GM19397 (cell line): ENCODE measurements around the gene CLDN18.

Experiments used
- ATAC-seq: cut with Tn5 transposase; IDR thresholded peaks from one replicate; pipeline ENCODE4 v1.9.1; 2021; ENCODE audit warnings: mild to moderate bottlenecking, moderate library complexity; ENCODE audit not compliant: unreplicated experiment

CLDN18 gene

GRCh38 chr3:138009476-138010272 is at the start of gene CLDN18:
Gene CLDN18 (plus strand): TSS chr3:138010165. CDS start chr3:138010226, 61 bp downstream.
- ATAC-seq, result no peak

DNA sequence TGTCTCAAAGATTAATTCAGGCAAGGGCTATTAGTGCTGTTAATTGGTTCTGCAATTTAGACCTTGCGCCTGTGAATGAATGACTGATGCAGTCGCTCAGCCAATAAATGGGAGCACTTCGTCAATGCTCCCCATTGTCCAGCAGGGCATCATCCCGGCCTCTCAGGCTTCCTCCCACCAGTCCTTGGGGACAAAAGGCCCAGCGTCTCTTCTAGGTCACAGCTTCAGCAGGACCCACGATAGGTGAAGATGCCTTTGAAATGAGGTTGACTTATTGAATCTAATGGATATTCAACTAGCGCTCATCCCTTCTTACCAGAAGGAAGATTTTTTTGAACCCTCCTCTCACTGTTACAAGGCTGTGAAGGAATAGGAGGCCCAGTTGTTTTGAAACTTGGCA is 47.7 kb upstream of the CLDN18 start:
- ATAC-seq, result no peak

GRCh38 chr3:137963463-137963862 is 46.5 kb upstream of the CLDN18 start:
- no peak for ATAC-seq

GRCh38 chr3:137970914-137971831 is 38.8 kb upstream of the CLDN18 start:
- ATAC-seq, result peak; percentile 92

DNA sequence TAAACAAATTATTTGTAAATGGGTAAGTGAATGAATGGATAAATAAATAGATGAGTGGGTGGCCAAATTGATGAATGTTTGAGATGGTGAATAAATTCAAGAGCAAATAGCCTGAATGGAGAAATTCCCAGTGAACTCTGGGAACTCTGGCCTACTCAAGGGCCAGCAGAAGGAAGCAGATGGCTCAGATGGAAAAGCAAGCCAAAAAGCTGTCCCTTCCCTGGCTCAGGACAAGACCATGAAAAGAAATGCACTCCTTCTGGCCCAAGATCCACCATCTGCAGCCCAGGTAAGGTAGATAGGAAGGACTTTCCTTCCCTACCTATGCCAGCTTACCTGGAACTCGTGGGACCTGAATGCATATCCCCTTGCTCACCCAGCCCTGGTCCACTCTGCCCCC is 37.6 kb upstream of the CLDN18 start:
- ATAC-seq, result no peak

- ATAC-seq, result no peak
These were observed 31.6 kb upstream of the CLDN18 start for GRCh38 chr3:137978328-137978727.

- ATAC-seq, result no peak
These were observed 22.2 kb upstream of the CLDN18 start for GRCh38 chr3:137987723-137988122.

GRCh38 chr3:137988152-137988551 is 21.8 kb upstream of the CLDN18 start:
- ATAC-seq, result peak; percentile 71

DNA sequence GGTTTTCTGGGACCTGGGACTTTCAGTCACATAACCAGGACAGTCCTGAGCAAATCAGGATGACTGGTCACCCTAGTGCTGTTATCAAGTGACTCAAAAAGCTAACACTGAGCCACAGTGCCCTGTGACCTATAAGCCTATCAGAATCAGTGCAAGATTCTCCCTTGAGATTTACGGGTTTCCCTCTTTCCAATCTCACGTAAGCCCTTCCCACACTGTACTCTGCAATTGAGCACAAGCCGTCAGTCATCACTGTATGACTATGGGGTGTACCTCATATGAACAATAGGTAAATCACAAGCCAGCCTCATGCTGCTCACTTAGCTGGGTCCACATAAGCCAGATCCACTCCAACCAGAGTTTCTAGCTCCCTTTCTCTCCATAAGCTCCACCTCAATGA is 21.0 kb upstream of the CLDN18 start:
- peak; percentile 61 for ATAC-seq

GRCh38 chr3:137990427-137990826 is 19.5 kb upstream of the CLDN18 start:
- ATAC-seq, result no peak

DNA sequence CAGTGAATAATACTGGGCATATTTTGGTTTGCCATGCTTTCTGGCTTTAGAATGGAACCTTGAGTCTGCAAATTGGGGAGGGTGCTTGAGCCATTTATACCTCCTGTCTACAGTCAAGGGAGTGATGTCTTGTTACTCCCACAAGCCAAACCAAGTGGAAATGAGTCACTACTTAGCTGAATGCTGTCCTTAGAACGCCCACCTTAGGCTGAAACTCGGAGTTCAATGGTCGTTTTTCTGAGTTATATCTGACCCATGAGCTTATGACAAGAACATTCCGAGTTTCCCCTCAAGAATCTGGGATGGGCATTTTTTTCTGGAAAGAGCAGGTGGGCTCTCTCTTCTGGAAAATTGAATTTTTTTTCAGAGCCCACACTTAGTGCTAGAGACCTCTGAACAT is 17.4 kb upstream of the CLDN18 start:
- no peak for ATAC-seq

DNA sequence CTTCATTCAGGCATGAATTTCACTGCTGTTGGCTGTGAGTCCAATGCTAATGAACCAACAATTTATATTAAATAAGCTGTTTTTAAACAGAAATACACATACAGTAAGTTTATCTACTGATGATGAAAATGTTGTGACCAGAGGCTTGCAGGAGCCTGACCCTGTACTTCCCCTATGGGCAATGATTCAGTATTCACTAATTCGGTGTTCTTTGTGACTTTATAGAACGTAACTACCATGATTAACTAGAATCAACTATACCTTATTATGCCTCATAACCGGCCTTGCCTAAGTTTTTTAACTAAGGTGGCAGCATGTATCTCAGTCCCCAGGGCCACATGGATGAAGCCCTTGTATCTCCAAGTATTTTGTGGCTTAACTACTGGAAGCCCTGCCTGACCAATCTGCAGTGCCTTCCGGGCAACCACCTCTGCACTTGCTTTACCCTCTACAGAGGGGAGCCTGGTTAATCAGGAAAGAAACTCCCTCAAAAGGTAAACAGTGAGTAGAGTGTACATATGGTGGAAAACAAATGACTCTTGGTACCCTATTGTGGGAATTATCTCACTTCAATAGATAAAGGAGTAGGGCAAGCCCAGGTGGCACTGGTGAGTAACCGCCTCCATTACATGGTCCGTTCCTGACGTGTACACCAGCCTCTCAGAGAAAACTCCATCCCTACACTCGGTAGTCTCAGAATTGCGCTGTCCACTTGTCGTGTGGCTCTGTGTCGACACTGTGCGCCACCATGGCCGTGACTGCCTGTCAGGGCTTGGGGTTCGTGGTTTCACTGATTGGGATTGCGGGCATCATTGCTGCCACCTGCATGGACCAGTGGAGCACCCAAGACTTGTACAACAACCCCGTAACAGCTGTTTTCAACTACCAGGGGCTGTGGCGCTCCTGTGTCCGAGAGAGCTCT is 11.6 kb upstream of the CLDN18 start:
- ATAC-seq, result no peak

DNA sequence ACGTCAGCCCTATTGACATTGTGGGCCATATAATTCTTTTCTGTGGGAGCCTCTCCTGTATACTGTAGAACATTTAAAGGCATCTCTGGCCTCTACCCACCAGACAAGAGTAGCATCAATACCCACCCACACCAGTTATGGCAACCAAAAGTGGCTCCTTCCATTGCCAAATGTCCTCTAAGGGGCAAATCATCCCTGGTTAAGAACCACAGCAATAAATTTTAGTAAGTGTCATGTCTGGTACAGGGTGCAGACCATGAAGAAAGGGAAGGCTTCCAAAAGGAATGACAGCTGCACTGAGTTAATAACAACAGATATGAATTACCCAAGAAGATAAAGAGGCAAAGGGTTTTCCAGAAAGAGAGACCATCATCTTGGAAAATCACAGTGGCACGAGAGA is 6.9 kb upstream of the CLDN18 start:
- no peak for ATAC-seq

DNA sequence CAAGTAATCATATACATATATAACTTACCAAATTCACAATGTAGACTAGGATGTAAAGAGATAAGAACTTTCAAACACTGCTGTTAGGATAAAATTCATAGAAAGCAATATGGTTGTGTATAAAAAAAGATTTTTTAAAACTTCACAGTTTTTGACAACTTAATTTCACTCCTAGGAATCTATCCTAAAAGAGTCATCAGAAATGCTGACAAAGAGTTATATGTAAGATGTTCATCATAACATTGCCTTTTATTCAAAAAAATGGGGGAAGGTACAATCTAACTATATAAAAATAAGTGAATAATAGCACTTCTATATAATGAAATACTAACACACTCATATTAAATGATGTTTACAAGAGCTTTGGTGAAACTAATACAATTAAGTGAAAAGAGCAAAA is 4.3 kb upstream of the CLDN18 start:
- ATAC-seq, result no peak

DNA sequence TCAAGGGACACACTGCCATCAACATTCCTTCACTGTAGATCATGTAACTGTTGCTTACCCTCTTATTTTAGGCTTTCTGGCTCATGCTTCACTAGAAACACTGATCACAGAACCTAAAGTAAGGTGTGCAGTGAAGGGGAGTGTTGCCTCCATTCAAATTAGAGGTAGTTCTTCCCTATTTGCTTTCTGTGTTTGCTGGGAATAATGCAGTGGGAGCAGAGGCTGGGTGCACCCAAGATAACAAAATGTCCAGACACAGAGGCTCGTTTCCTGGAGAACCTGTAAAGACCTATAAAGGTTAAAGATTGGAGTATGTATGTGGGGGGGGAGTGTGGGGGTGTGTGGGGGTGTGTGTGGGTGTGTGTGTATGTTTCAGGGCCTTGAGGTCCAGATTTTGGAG is 2.1 kb upstream of the CLDN18 start:
- ATAC-seq, result no peak

- no peak for ATAC-seq
These were observed 267 bp downstream of the CLDN18 start for GRCh38 chr3:138010273-138010590.

DNA sequence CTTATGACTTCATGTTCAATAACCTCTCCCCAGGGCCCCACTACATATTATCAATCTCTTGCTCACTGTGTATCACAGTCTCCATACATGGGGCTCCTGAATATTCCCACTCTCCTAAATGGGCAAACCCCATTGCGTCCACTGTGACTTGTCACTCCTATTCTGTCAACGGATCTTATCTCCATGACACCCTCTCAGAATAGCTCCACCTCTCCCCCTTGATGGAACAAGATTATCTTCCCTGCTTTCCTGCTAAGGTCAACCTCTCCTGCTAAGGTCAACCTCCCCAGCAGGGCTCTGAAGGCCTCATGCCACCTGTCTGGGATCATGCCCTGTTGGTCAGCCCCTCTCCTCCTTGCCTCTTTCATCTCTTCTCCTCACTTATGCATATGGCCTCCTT is 1.8 kb downstream of the CLDN18 start:
- no peak for ATAC-seq

- no peak for ATAC-seq
These were observed 2.6 kb downstream of the CLDN18 start for GRCh38 chr3:138012526-138012925.

DNA sequence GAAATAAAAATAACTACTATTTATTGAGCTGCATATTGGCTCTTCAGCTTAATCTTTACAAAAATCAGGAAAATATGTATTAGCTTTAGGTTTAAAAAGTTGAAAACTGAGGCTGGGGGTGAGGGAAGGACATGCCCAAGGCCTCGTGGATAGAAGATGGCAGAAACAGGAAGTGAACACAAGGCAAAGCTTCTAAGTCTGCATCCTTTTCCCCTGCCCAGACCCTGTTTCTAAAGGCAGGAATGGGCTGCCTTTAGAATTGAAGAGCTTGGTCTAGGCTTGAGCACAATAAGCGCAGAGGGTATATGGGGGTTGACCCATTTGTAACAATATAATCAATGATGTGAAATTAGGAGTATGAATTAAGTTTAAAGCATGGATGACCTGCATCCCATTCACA is 6.1 kb downstream of the CLDN18 start:
- ATAC-seq, result no peak

DNA sequence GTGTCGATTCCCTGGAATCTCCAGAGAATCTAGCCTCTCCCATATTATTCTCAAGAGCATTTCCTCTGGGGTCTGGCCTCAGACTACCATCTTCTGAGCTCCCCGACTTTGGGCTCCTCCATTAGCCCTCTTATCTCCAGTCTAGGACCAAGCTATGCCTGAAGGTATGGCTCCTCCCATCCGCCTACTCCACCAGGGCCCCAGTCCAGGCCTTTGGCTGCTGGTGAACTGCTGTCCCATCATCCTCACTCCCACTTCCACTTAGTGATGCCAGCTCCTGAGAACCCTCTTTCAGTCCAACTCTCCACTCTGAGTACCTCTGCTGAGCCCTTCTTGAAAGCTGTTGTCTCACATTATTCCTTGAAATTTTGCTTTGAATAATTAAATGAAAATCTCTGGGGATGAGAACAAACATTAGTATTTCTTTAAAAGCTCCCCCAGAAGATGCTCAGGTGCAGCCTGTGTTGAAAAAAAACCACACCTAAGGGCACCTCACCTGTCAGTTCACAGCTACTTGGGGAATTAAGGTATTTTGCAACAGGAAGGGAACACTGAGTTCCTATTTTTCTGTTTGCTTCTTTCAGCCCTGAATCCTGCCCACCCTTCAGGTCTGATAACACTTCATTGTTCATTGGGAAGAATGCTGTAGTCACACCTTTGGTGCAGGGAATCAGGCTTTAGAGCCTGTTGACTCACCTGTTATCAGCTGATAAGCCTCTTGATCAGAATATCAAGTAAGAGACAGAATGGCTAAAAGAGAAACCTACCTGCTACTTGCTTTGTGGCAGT is 9.5 kb downstream of the CLDN18 start:
- ATAC-seq, result no peak
